Cortex of kidney (tissue), 1 donor: Measurements from ENCODE around the gene TSPAN9.

Experiments
- DNase-seq: peaks from one replicate; lab custom pipeline; 2025; lab: John Stamatoyannopoulos, UW

The TSPAN9 gene

DNA sequence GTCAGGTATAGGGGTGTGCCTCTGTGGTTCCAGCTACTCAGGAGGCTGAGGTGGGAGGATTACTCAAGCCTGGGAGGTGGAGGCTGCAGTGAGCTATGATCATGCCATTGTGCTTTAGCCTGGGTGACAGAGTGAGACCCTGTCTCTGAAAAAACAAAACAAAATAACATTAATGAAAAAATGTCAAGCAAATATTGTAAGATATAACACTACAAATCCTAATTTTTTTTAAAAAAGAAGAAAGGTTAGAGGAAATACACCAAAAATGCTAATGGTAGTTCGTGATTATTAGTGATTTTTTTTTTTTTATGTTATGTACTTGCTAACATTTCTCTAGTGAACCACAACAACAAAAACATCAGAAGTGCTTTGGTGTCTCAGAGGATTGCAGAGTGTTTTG is 47.7 kb downstream of the TSPAN9 start:
- no peak for DNase-seq

DNA sequence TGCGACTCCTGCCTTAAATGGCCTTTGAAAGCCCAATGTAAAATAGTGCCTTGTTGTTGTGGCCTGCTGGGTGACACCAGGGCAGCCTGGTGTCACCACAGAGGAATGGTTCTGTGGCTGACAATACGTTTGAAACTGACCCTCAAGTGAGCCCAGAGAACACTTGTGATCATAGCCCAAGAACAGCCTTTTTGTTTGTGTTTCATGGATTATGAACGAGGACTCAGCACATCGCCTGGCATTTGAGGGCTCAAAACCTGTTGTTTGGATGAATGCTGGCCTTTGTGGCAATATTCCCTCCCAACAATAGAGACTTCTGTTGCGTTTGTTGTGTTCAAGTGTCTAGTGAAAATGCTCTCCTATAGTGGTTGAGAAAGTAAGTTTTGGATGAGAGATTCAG is 48.5 kb downstream of the TSPAN9 start:
- no peak for DNase-seq

DNA sequence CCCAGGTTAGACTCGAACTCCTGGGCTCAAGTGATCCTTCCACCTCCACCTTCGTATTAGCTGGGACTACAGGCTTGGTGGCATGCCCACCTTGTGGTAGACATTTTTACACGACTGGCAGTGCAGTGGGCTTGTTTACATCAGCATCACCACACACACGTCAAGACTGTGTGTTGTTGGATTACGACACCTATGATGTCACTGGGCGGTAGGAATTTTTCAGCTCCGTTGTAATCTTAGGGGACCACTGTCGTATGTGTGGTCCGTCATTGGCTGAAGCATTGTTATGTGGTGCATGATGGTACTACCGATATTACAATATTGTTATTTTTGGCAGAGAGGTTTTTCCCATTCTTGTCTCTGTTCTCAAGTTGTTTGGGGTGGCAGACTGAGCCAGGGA is 50.7 kb downstream of the TSPAN9 start:
- no peak for DNase-seq

DNA sequence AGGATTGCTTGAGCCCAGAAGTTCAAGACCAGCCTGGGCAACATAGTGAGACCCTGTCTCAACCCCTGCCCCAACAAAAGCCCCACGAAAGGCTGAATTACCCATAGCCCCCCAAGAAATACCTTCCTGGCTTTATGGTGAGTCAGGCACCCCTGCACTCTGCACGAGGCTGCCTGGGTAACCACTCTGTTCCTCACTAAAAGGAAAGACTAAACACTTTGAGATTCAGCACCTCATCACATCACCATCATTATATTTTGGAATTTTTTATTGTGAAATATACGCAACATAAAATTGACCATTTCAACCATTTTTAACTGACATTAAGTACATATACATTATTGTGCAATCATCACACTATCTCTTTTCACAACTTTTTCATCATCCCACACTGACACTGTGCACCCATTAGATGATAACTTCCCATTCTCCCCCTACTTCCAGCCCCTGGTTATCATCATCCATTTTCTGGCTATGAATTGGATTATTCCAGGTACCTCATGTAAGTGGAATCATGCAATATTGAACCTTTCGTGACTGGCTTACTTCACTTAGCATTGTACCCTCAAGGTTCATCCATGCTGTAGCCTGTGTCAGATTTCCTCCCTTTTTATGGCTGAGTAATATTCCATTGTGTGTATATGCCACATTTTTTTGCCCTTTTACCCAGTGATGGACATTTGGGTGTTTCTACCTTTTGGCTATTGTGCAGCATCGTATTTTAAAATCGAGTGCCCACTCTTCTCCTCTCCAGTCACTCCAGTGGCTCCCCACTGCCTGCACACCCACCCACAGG is 51.5 kb downstream of the TSPAN9 start:
- DNase-seq, result no peak

DNA sequence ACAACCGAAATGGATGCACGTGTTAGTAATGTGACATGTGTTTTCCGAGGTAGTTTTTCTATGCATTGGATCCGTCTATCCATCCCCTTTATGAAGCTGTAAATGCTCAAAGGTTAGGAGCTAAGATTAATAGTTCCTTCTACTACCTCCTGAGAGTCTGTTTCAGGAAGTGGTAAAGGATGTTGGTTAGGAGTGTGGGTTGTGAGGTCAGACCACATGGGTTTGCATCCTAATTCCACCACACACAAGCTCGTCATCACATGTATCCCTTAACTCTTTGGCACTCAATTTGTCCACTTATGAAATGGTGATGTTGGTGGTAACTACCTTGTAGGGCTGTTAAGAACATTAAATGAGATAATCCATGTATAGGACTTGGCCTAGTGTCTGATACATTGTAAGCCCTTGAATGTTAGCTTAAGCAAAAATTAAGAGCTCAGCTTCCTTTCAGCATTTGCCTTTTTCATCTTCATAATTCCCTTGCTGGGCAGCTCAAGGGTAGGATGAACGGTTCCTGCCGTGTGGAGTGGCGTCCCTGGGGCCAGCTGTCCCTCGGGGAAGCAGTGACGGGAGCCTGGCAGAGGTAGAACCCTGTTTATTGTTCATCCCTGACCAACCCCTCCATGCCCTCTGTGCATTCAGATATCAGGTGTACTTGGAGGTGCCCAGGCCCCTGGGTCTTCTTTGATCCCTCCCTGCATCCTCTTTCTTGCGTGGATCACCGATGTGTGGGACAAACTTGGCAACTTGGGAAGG is 52.3 kb downstream of the TSPAN9 start:
- DNase-seq, result no peak

DNA sequence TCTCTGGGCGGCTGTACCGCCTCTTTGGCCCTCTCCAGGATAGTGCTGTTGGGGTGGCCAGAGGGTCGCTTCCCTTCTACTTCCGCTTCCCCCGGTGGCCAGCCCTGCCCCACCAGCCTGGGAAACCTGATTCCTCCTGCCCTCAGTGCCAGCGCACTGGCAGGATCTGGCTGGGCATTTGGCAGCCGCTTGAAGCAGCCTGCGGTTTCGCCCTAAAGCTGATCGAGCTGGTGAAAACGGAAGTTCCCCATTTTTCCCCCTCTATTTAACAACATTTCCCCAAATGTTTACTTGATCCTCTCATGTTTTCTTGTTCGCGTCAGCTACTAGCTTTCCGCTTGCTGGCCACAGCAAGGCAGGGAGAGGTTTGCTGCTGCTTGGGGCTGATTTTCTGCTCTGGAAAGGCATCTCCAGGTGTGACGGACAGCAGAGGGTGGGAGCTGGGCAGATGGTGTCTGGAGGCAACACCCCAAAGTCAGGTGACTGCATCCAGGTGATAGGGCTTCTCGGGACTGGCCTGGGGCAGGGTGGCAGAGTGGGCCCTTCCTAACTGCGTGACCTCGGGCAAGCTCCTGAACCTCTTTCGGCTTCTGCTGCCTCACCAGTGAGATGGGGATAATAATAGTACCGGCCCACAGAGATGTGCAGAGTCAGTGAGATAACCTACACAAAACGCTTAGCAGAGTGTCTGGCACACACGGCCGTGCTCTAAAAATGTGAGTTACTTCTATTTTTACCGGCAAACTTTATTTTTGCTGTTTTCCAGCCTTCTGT is 53.1 kb downstream of the TSPAN9 start:
- no peak for DNase-seq

DNA sequence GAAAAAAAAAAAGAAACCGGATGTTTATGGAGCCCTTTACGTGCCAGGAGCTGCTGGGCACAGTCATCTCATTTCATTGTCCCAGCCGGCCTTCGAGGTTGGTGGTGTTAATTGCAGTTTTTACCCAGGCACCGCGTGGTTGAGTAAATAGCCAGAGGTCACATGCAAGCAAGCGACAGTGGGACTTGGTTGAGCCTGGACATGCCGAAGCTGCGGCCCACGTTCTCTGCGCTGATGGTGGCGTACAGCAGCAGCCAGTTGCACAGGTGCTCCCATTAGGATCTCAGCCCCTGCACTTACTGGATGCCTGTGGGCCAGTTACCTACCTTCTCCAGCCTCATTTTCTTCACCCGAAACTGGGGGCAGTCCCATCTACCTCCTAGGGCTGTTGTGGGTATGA is 54.0 kb downstream of the TSPAN9 start:
- no peak for DNase-seq

DNA sequence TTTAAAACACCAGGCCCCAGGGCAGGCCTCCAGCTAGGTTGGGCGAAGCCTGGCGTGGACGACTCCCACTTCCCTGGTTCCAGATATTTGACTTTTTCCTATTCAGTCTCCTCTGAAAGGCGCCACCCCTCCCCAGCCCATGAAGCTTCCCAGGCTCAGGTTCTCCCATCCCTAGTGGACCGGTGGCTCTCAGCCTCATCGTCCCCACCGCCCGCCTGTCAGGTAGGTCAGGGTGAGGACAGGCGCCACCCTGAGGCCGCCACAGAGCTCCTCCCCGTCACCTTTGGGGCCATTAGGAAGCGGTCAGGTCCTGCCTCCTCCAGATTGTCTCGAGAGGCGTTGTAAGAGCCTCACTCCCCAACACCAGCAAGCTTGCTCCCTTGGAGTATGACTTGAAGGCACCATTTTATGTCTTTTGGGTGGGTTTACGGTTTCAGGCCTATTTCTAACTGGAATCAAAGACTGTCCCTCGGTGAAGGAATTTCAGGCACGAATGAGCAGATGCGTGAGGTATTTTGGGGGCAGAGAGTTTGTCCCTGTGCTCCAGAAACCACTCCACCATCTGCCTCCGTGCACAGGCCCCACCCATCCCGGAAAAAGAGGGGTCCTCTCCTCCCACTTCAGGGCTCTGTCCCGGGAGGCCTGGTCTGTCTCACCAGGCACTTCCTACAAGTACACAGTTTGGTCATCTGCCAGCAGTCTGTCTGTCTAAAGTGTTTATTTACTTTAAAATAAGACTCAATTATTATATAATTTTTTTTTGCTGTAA is 55.6 kb downstream of the TSPAN9 start:
- no peak for DNase-seq

DNA sequence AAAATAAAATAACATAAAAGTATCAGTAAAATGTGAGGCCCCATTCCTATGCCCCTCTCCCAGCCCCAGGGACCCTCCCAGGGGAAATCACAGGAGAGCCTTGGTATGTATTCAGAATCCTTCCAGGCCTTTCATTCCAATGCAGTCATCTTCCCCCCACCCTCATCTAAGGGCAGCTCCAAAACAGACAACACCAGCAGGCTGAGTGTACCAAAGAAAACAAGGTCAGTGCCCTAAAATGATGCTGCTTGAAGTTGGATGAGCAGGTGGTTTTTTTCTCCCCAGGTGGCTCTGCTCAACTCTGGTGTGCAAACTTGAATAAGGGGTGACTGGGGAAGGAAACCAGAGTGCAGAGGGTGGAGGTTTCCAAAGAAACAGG is 56.2 kb downstream of the TSPAN9 start:
- no peak for DNase-seq

DNA sequence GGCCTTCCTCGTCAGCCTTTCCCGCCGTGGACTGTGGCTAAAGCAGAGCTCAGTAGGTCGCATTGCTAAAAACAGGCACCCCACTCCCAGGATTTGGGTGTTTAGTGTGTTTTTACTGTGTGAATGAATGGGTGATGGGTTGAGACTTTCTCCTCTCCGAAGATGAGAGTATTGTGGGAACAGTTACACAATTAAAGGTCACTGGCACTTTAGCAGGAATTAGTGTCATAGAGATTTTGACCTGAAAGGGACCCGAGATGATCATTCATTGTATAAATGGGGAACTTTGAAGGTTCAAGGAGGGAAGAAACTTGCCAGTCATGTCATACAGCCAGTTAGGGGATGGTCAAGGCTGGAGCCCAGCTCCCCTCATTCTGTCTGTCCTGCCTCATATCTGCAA is 56.9 kb downstream of the TSPAN9 start:
- DNase-seq, result no peak

DNA sequence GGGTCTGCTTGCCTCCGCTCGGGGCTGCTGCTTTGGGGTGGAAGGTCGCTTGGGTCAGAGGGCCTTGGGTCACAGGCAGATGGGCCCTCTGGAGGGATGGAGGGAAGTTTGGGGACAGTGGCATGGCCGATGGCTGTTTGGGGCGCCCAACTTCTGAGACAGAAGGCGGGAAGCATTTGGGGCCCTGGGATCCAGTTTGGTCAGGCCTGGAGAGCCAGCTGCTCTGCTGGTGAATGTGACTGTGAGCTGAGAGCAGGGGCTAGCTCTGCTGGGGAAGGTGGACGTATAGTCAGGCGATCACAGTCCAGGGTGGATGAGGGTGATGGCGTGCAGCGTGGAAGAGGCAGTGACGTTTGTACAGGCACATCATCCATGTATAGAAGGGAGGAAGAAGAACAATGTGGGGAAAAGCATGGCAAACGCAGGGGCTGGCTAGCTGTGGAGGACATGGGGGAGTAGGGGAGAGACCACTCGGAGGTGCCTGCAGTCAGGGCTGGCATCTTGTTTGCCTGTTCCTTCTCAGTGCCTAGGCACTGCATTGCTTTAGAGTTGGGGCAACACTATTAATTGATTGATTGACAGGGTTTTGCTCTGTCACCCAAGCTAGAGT is 57.5 kb downstream of the TSPAN9 start:
- no peak for DNase-seq

DNA sequence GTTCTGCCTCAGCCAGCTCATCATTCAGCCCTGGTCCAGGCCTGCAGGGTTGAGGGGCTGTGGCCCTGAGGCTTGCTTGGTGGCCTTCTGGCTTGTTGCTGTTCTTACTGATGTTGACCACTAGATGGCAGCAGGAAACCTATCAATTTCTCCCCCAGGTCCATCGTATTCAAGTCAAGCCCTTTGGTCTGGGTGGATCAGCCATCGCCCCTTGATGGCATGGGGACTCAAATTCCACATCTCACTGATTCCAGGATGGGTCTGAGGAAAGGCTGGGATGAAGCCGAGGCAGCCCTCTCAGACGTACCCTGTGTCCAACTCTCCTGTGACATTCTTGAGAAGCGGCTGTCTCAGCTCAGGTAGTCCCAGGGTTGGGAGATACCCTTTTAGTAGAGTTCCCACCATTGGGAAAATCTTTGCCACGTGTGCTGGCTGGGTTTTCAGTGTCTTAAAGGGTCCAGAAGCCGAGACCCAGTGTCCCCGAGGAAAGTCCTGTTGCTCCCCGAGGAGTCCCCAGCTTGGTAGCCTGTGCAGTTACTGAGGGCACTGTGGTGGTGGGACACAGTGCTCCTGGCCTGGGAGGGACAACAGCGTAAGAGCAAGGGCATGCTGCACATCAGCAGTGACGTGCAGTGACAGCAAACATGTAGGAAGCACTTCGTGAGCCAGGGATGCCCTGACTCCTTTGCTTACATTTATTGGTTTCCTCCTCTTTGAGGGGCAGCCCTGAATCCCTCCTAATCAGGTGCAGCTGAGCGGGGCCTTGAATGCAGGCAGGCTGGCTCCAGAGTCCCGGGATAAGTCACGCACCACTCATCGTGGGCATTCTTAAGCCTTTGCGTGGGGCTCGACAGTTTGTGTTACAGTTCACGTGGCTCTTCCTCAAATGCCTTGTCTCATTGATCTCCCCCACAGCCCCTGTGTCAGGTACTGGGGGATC is 58.6 kb downstream of the TSPAN9 start:
- no peak for DNase-seq

DNA sequence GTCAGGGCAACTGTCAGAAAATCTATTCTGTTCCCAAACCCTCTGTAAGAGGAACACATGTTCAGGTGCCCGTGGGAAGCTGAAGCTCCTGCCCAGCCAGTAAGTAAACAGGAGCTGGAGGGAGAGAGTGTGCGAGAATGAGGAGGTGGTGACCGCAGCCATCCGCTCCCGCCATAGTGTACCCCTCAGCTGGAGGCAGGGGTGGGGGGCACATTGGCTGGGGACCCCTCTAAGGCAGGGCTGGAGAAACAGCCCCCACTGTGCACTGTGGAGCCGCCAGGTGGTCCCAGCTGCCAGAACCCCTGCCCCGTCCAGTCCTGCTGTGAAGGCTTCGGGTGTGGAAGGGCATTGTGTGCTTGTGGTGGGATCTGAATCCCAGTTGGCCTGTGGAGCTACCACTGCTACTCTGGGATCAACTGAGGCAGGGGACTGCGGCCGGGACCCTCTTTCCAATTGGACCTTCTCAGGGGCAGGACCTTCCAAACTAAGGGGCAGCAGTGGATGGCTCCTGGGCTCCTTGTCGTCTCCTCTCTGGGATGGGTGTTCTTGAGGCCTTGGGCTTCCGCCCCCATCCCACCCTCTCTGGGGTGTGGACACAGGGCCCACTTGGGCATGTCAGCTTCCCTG is 59.6 kb downstream of the TSPAN9 start:
- no peak for DNase-seq

DNA sequence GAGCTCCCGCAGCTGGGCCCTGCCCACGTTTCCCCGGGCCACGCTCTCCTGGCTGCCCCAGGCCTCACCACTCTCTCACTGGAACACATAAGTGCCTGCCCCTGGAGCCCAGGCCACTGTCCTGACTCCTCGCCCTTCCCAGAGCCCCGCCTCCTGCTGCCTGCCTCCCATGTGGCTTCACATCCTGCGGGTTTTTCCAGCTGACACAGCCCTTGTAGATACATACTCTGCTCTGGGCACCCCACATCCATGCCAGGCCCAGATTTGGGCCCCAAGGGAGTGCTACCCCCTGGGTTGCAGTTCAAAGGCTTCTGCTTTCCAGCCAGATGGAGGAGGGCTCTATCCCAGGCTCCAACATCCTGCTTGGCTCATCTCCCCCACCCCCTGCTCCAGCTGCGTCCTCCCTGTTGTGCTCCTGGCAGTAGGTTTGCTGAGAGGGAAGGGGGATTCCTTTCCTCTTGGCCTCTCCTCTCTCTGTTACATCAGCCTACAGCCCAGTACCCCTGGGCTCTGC is 60.1 kb downstream of the TSPAN9 start:
- no peak for DNase-seq

DNA sequence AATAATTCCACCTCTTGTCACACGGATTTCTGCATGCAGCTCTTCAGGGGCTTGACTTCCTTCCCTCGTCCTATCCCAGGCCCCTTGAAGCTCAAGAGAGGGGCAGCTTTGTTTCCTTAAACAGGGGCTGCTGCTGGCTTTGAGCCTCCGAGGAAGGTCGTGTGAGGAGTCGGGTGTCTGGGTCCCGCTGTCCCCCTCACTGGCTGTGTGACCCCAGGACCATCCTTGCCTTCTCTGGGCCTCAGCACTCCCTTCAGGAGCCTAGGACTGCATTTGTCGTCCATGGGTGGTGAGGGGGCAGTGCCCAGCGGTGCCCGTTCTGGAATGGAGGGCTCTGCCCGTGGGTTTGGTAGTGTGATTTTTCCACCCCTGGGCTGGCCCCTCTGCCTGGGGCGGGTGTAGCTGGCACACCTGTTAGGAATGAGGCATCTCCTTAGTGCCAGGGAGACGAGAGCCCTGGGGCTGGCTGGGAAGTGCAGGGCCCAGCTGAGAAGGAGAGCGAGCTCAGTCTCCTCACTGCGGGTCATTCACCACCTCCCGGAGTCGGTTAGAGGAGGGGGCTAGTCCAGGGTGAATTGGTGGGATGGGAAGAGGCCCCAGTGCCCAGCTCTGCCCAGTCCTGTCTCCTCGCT is 60.8 kb downstream of the TSPAN9 start:
- no peak for DNase-seq

DNA sequence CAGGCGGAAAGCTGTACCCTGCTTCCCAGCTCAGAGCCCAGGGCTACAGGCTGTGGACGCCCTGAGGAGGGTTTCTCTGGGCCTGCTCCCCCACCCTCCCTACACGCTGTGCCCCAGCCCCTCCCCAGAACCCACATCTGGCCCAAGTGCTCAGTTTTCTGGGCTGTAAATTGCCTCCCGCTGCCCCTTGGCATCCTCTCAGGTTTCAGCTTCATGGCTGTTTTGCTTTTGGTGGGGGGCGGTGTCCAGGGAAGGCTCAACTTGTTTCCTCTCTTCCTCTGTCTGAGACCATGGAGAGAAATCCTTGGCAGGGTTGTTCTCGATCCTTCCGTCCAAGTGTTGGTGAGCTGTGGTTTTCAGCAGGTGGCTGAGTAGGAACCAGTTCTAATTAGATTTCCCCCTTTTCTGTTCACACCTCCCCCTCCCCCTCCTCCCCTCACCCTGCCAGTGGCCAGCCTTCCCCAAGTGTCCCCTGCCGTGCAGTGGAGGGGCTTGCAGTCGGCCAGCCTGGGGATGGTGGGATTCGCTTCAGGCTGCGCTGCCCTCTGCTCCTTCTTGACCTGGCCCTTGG is 61.8 kb downstream of the TSPAN9 start:
- no peak for DNase-seq

DNA sequence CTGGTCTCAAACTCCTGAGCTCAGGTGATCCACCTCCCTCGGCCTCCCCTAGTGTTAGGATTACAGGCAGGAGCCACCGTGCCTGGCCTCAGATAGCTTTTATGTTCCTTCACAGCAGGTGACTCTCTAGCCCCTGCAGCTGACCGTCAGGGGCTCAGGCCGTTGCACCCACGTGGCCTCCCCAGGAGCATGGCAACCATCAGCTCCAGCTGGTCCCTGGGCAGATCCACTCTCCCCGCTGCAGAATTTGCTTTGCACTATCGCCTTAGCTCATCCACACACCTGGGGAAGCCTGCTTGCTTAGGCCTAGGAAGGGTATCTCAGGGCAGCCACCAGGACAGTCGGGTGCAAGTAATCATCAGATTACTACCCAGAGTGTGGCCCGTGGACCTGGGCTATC is 62.6 kb downstream of the TSPAN9 start:
- DNase-seq, result no peak

DNA sequence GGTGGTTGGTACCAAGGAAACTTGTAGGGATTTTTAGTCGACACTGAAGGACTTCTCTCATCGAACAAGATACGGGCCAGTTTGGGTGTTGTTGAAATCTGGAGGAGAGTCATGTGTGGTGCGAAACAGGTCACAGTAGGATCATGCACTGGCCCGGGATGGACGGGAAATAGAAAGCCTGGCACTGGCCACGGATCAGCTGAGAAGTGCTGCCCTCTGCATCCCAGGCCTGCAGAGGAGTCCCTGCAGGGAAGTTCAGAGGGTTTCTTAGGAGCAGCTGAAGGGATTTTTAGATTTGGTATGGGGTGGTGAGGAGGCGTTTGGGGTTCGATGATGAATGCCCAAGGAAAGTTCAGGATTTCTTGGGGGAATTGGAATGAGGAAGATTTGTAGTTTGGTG is 63.1 kb downstream of the TSPAN9 start:
- DNase-seq, result no peak
